Erythroblast (primary cell): ENCODE results near the gene ISCA1.
A peak's percentile ranks its signal among the peaks of the same experiment; 100 is the strongest.
"Not testable (repeated sequence)": the region's sequence is repeated elsewhere in the genome, so short reads cannot be mapped to it uniquely, and the experiment has no call there.

Experiments
- DNase-seq, 2 experiments: peaks; one replicate each; lab custom pipeline; 2025; lab: John Stamatoyannopoulos, UW
- GATA1 ChIP-seq: IDR thresholded peaks from 2 replicates; pipeline ENCODE4 v1.6.1; 2011; ENCODE audit warnings: low read depth, mild to moderate bottlenecking, control low read depth, low read length, moderate library complexity
- POLR2A ChIP-seq: IDR thresholded peaks from 2 replicates; pipeline ENCODE4 v1.6.1; 2011; ENCODE audit warnings: mild to moderate bottlenecking, low read length

ISCA1 gene

DNA sequence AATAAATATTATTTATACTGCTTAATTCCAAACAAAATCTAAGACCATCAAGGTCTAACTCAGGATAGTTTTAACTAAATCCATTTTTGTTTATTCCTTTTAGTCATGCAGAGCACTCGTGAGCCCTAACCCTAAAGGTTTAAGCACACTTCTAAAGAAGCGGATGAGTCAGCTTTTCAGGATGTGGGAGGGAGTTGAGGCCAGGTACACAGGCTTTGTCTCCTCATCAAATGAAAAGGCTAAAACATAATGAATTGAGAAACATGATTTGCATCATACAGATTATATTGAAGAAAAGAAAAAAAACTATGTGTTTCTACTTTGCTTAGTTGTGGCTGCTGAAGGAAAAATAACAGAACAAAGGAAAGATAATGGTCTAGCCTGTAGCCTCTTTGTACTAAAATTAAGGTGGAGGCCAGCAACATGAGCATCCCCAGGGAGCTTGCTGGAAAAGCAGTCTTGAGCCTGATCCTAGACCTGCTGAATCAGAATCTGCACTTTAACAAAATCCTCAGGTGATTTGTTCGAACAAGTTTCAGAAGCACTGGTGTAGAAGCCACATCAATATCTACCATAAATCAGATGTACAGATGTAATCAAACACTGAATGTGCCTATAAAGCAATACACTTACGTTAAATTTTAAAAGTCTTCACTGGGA is 21.1 kb upstream of the ISCA1 start:
- no peak for TF ChIP-seq POLR2A
- TF ChIP-seq GATA1, result no peak
- DNase-seq, result no peak

DNA sequence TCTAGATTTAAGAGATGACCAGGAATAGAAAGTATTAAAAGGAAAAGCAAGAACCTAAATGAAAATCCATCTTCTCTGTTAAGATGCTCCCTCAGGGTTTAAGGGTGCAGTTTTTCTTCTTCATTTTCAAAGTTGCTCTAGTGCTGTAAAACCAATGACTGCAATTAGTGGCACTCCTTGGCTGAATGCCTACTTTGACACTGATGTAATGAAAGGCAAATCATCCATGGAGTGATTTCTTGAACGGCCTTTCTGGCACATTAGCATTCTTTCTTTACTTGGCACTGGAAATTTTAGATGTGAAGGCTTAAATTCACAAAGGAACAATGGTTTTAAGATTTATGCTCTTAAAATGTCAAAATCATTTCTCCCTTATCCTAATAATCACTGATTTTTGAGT is 19.3 kb upstream of the ISCA1 start:
- TF ChIP-seq GATA1 (no peak), POLR2A (no peak)
- DNase-seq, result peak in 1 of 2 experiments; percentile 48

DNA sequence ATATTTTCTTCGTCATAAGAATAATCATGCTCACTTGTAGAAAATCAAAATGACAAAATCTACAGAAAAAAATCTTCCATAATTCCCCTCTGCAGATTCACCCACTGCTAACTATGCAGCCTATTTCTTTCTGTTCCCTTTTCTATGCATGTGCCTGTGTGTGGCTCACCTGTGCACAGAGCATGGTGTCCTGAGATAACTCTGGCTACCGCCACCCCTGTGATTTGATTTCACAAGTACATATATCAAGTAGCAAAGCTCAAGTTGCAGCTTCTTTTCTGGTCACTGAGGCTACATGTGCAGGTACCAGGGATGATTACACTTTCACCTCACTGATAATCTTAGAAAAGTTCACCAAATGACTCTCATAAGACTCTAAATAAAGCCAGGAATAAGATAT is 18.4 kb upstream of the ISCA1 start:
- TF ChIP-seq POLR2A, result no peak
- TF ChIP-seq GATA1, result no peak
- DNase-seq, result no peak

DNA sequence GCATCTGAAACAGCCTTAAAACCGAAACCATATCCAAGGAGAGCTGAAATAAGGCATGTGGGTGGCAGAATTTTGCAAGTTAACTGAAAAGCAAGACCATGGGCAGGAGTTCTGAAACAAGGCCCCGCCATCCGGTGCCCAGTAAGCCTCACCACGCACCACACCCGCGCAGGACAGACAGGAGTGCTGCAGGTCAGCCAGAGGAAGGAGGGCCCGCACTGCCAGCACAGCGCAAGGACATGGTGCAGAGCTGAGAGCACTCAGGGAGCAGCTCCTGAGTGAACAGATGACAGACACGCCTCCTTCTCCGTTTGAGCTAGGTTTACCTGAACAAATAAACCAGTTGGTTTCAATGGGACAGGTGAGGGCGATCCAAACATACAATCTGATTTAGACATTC is 16.5 kb upstream of the ISCA1 start:
- DNase-seq, result no peak

DNA sequence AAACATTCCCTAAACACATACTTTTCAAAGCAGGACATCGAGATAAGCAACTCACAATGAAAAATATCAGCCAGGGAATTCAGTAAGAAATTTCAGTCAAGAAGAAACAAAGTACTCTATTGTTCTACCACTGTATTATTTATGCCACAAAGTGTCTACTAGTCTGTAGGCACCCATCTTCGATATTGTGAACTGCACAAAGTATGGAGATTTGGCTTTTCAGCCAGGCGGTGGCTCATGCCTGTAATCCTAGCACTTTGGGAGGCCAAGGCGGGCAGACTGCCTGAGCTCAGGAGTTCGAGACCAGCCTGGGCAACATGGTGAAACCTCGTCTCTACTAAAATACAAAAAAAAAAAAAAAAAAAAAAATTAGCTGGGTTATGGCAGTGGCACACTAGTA is 8.0 kb upstream of the ISCA1 start:
- not testable (repeated sequence) for DNase-seq

More for the DNA sequence above, 16.5 kb upstream of the ISCA1 start:
- no peak for TF ChIP-seq GATA1
- no peak for TF ChIP-seq POLR2A

DNA sequence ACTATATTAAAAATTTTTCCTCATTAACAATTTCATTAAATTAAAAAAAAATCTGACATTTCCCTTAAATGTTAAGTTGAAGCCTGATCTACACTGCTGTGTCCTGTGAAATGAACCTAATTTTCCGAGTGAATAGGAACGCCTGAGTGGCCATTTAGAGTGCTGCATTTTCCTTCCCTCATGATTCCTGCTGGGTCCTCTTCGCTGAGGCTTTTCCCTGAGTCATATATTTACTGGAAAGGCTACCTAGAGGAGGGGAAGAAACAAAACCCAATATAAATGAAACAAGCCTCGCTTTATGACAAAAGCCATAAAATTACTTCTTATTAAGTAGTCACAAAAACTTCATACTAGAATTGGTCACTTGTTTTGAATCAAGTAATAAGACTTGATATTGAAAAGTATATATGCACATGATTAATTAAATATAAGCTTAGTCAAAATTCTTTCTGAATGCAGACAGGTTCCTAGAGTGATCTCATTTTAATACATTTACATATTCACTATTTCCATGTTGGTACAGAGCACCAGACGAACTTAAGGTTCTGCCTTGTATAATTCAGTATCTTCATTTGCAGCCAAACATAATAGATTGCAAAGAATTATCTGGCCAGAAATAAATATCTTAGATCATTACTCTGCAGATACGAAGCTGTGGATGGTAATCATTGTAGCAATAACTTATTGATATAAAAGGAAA is 6.3 kb upstream of the ISCA1 start:
- no peak for DNase-seq
- TF ChIP-seq GATA1 (no peak), POLR2A (no peak)

DNA sequence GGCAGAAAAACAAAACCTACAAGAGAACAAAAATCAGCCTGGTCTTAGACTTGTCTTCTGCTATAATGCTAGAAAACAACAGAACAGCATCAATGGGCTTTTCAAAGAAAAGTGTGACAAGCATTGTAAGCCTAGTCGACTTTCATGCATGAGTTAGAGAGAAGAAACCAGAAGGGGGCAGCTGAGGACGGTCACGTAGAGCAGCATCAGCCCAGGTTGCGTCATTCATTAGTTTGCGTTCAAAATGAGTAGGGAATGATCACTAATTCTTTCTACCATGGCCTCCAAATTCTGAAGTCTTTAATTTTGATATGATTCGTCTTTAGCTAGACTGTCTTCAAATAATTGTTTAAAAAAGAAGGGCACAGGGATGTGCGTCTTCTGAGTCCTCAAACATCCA is 4.7 kb upstream of the ISCA1 start:
- peak; percentile 66 to 77 for DNase-seq
- TF ChIP-seq GATA1 (no peak), POLR2A (no peak)

DNA sequence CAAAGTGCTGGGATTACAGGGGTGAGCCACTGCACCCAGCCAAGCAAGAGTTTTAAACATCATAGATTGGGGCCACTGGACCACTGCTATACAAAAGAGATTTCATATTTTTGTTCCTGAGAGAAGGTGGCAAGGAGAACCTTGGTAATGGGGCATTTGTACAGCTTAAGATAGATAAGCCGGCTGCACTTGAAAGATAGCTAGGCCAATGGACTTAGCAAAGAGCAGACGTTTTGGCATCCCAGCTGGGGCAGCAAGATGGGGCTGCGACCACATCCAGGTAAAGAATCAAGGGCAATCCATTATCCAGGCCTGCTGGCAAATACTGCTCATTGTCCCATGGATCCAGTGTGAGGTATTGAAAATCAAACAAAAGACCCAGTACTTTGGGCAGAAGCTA is 3.9 kb upstream of the ISCA1 start:
- TF ChIP-seq POLR2A (no peak), GATA1 (peak; percentile 37)
- DNase-seq, result peak; percentile 89 to 95

DNA sequence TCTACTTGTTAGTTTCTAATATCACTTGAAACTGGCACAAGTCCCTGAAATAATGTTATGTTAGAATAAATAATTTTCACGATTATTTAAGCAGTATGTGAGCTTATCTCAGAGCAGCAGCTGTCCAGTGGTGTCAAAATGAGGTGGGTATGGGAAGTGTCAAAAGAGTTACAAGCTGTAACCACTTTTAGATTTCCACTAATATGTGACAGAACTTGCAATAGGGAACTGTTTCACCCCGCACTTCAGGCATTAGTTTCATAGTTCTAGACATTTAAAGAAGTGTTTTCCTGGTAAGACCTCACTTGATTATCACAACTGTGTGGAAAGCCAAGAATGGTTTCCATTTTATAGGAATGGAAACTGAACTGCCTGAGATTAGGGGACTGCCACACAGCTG is 2.9 kb upstream of the ISCA1 start:
- peak; percentile 89 to 90 for DNase-seq
- TF ChIP-seq POLR2A (peak; percentile 46), GATA1 (no peak)

DNA sequence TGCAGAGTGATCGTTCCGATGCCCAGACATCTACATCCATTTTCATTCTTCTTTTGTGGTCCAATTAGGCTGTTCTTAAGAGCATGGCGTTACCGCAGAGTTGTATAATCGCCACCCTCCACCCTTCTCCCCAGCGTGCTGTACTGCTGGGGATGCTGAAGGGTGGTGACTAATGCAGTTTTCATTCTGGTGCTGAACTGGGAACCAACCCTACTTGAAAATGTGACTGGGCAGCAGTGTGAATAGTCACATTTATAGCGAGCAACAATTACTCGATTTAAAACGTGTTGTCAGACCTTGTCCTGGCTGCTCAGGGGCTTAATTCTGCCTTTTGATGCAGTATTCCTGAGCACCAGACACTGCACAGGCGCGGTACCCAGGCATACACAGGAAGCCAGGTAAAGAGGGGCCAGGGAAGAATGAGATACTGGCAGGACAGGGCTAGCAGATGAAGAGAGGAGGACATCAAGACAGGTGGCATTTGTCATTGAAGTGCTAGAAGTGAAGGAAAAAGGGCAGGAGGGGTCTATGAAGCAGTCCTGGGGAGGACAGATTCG is 719 bp upstream of the ISCA1 start:
- peak; percentile 92 to 95 for DNase-seq

DNA sequence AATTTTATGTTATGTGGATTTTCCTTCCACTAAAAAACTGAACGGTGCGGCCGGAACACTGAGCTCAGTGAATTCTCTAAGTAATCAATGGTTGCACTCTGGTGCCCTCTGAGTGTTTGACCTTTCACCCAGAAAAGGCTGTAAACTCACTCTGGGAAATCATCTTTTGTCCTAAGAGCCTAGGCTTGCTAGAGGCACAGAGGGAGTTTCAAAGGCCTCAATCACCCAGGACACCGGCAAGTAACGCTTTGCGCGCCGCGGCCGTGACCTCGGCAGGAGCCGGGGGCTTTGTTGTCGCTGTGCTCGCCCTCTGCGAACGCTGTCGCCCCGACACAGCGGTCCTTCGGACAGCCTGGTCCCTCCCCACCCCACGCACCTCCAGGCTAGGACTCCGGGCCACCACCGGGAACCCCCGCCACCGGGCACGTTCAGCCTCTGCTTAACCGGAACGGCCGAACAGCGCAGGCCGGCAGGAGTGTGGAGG is 703 bp downstream of the ISCA1 start:
- TF ChIP-seq GATA1 (no peak), POLR2A (no peak)
- DNase-seq, result peak in 1 of 2 experiments; percentile 78

More for the DNA sequence above, 719 bp upstream of the ISCA1 start:
- no peak for TF ChIP-seq GATA1
- TF ChIP-seq POLR2A, result no peak

DNA sequence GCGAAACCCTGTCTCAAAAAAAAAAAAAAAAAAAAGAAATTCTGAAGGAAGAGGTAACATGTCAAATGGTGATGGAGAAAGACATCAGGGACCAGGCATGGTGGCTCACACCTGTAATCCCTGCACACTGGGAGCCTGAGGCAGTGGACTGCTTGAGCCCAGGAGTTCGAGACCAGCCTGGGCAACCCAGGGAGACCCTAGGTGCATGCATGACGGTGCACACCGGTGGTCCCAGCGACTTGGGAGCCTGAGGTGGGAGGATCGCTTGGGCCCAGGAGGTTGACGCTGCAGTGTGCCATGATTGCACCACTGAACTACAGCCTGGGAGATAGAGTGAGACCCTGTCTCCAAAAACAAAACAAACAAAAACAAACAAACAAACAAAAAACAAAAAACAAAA is 1.8 kb downstream of the ISCA1 start:
- DNase-seq, result no peak
- no peak for TF ChIP-seq GATA1
- no peak for TF ChIP-seq POLR2A

DNA sequence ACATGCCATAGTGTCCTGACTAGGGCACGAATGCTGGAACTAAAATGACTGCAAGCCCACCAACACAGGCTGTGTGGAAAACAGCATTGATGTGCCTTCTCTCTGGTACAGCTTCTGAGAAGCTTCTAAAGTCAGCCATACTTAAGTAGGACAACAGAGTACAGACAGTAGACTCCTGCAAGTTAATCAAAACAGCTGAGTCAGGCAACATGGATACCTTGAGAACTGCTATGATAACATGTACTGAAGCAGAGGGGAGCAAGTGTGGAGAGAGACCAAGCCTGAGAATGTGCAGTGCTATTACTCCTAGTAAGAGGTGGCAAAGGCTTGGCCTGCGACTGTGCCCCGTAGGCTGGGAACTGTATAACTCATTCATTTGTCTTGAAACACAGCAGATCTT is 2.5 kb downstream of the ISCA1 start:
- DNase-seq, result peak; percentile 32 to 48
- no peak for TF ChIP-seq POLR2A

DNA sequence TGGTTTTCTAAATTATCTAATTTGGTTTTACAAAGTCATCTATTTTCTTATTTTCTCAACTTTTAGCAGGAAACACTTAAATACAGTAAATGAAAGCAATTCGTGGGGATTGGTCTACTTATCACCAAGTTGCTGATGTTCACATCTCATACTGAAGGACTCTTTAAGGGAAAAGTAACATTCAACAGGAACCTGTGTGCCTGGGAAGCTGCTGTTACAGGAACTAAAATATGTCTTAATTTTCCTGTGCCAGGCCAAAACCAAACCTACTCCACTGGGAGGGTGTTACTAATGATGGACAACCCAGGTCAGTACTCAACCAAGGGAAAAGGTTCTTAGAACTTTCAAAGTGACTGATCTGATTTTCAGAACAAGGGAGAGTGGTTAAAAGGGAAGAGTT is 5.3 kb downstream of the ISCA1 start:
- TF ChIP-seq GATA1 (no peak), POLR2A (no peak)
- no peak for DNase-seq

DNA sequence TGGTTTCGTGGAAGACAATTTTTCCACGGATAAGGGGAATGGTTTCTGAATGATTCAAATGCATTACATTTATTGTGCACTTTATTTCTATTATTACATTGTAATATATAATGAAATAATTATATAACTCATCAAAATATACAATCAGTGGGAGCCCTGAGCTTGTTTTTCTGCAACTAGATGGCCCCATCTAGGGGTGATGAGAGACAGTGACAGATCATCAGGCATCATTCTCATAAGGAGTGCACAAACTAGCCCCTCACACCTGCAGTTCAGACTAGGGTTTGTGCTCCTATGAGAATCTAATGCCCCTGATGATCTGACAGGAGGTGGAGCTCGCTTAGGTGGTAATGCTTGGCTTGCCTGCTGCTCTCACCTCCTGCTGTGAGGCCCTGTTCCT is 6.4 kb downstream of the ISCA1 start:
- peak; percentile 28 to 35 for DNase-seq
- TF ChIP-seq POLR2A (no peak), GATA1 (no peak)
